Fibroblast of skin of left biceps (primary cell): ENCODE measurements around the gene MDGA2.
"Not testable (repeated sequence)": the region's sequence is repeated elsewhere in the genome, so short reads cannot be mapped to it uniquely, and the experiment has no call there.

Experiments used
- DNase-seq, 2 experiments: peaks; one replicate each; pipeline ENCODE4 v3.0.0-alpha.2; 2013; ENCODE audit warnings: low read depth in 2 of 2

The MDGA2 gene

DNA sequence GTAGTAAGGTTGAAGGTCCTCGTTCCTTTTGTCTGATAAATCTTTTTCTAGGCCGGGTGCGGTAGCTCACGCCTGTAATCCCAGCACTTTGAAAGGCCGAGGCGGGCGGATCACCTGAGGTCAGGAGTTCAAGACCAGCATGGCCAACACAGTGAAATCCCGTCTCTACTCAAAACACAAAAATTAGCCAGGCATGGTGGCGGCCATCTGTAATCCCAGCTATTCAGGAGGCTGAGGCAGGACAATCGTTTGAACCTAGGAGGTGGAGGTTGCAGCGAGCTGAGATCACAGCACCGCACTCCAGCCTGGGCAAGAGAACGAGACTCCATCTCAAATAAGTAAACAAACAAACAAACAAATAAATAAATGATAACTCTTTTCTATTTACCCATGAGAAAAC, 51.3 kb downstream of the MDGA2 start:
- not testable (repeated sequence) for DNase-seq

DNA sequence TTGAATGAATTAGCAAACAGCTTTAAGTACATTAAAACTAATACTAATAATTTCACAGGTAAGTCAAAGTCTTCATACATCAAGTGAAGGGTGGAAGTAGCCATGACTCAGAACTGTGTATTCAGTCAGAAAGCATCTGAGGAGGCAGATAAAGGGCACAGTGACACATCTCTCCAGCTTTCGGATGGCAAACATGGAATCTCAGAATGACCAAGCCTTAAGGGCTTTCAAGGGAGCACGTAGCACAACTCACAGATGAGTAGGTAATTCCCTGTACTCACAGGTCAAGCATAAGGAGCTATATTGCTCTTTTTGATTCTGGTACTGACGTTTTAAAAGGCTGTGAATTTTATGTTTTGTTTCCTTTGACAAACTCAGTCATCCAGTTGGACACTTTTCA, 56.0 kb downstream of the MDGA2 start:
- DNase-seq, result no peak

GRCh38 chr14:47606566-47606965, 68.8 kb downstream of the MDGA2 start:
- DNase-seq, result no peak

- no peak for DNase-seq
These were observed 78.5 kb downstream of the MDGA2 start for GRCh38 chr14:47596860-47597259.

GRCh38 chr14:47596232-47596631, 79.2 kb downstream of the MDGA2 start:
- DNase-seq, result no peak

DNA sequence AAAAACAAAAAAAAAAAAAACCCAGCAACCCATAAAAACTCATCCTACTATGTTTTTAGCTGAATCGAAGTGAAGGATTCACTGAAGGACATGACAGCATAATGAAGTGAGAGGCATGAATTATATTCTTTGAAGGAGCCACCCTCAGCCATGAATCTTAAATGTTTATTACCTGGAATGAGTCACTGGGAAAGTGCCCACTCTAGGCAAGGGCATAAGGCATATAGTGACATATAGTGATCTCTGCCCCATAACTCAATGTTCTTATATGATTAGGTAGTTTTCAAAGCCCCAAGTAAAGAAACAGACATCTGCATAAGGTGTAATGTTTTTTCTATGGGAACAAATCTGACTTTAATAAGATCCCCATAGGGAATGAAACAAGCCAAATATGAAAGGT, 79.9 kb downstream of the MDGA2 start:
- DNase-seq, result no peak

- no peak for DNase-seq
These were observed 84.5 kb downstream of the MDGA2 start for GRCh38 chr14:47590767-47591495.

GRCh38 chr14:47585447-47585846, 90.0 kb downstream of the MDGA2 start:
- no peak for DNase-seq

DNA sequence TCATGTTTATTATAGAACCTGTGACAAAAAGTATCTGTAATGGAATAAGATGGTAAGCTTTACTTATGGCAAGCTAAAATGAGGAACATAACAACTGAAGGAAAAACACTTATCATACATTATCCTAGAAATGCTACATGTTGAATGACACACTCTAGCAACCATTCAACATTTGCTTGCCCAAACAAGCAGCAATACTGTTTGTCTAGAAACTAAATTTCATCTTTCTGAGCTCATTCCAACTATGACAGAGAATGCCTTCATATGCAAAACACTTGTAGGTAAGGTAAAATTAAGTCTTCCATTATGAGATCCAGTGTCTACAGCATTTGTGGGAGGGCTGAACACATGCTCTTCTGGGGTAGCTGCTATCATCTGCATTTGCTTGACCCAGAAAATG, 108.1 kb downstream of the MDGA2 start:
- no peak for DNase-seq

- no peak for DNase-seq
These were observed 117.5 kb downstream of the MDGA2 start for GRCh38 chr14:47557894-47558293.

DNA sequence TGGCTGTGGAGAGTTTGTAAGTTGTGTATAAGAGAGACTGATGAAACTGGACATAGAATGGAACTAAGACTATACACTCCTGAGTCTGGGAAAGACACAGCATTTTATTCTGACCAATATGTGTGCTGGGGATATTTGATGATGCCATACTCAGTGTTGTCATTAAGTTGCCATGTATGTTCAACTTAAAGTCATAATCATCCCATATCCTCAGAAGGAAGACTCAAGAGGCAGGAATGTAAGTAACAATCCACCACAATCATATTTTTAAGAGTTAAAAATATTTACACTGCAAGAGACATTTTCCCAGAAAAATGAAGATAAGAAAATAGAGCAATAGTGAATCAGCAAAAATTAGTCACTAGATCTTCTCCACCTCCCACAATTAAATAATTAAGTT, 120.1 kb downstream of the MDGA2 start:
- no peak for DNase-seq

DNA sequence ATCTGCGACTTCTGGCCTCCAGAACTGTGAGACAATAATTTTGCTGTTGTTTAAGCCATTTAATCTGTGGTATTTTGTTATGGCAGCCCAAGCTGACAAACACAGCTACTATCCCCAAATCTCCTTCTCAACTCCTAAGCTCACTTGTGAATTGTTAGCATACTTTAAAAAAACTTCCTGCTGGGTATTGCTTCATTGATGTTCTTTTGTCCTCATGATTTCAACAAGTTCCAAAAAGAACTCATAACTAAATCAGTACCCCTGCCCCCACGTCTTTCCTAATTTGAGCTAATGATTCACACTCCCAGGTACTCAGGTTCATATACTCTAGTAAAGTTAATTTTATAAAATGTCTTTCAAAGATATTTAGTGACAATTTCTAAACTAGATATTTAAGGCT, 125.5 kb downstream of the MDGA2 start:
- no peak for DNase-seq

DNA sequence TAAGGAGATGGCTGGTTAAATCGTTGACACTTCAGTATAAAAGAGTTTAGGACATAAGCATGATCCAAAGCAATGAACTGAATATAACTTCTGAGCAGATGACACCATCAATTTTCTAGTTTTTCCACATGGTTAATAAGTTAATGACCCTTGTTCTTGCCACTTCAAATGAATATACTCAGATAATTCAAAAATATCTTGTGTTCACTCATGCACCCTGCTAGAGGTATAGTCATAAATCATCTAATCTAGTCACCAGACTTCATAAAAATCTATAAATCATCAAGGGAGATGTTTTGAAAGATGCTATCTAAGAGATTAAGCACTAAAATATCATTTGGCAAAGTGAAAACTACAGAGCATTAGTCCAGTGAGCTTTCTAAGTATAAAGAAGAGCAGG, 131.9 kb downstream of the MDGA2 start:
- DNase-seq, result no peak

DNA sequence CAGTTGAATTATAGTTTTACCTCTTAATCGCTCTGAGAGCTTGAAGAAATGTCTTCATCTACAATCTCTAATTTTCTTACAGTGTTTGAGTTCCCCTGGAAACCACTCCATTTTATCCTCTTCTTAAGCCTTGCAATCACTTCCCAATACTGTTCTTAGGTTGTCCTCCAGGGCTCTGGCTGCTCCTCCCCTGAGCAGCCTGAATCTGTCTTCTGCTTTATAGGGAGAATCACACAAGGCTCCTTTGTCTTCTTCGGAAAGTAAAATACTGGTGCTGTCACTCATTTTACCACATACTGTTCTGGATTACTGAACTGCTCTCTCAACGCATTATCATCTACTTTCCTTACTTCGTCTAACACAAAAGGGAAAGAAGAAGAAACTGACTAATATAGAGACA, 133.7 kb downstream of the MDGA2 start:
- DNase-seq, result no peak

- DNase-seq, result no peak
These were observed 136.4 kb downstream of the MDGA2 start for GRCh38 chr14:47539031-47539461.

GRCh38 chr14:47536341-47536740, 139.1 kb downstream of the MDGA2 start:
- no peak for DNase-seq

GRCh38 chr14:47526591-47527244, 148.7 kb downstream of the MDGA2 start:
- DNase-seq, result no peak

DNA sequence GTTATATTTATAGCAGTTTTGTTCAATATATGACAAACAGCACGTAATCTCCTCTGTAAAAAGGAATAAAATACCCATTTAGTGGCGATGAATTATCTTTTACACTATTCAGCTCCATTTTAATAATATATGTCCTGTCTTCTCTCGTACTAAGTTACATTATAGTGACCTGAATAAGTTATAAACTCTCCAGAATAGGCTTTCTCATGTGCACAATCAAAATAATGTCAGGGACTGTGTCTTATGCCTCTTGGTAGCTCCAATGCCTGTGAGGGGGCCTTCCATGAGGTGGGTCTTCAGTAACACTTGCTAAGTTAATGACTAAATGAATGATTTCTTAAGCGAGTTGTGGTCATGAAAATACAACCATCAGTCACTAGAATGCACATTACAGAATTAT, 150.9 kb downstream of the MDGA2 start:
- DNase-seq, result no peak

GRCh38 chr14:47520382-47520781, 155.0 kb downstream of the MDGA2 start:
- DNase-seq, result no peak

- no peak for DNase-seq
These were observed 163.6 kb downstream of the MDGA2 start for GRCh38 chr14:47511829-47512228.

GRCh38 chr14:47509957-47510356, 165.4 kb downstream of the MDGA2 start:
- DNase-seq, result no peak

- no peak for DNase-seq
These were observed 167.5 kb downstream of the MDGA2 start for GRCh38 chr14:47507861-47508260.

- no peak for DNase-seq
These were observed 175.0 kb downstream of the MDGA2 start for GRCh38 chr14:47500369-47500768.

GRCh38 chr14:47490766-47491165, 184.6 kb downstream of the MDGA2 start:
- no peak for DNase-seq
